ENCODE measurements around the gene APH1A. TPM values are rescaled to one million over a fixed set of nuclear protein-coding genes. Genes with fewer than 3 reads are reported as not detected.

The APH1A gene
- total and polyA plus RNA-seq, 2 experiments from 2014 or later: 52.1 to 148 TPM

GRCh38 chr1:150267896-150268295 is 920 bp downstream of the APH1A start:
- 48% methylated on average over 6 of the region's 6 CpGs for WGBS (ENCODE audit: low lambda C conversion rate, missing lambda C conversion rate)

DNA sequence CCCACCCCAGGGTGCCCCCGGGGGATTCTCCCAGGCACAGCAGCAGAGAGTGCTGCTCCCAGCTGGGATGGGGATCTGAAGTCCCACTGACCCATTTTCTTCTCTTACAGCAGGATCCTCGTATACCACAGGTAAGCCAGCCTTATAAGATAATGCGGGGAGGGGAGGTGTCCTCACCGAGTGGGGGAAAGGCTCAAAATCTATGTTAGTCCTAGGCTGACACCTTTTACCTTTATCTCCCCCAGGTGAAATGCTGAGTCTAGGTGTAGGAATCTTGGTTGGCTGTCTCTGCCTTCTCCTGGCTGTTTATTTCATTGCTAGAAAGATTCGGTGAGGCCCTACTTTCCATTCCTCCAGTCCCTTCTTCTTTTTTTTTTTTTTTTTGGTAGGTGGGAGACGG is 5.3 kb downstream of the APH1A start:
- H4K20me1 ChIP-seq (ENCODE audit: insufficient read depth, poor library complexity, severe bottlenecking): no peaks in the 10 kb centered on the region
- no peaks in the 10 kb centered on the region for H3K27me3 ChIP-seq
- no peaks in the 10 kb centered on the region for H3K9me3 ChIP-seq (ENCODE audit: low read depth)
- H2AFZ ChIP-seq: no peak overlapping the region
- 86% methylated on average over 6 of the region's 6 CpGs for WGBS (ENCODE audit: low lambda C conversion rate, missing lambda C conversion rate)
- H3K27ac ChIP-seq: no peak overlapping the region
- no peak overlapping the region for H3K4me2 ChIP-seq
- TF ChIP-seq EZH2phosphoT487 (IDR thresholded peaks at IDR 0.05; ENCODE audit: low read depth, severe bottlenecking, unreplicated experiment): no peak
- TF ChIP-seq EZH2 (IDR thresholded peaks at IDR 0.05; ENCODE audit: borderline replicate concordance): no peak
- TF ChIP-seq, protein P1, sequence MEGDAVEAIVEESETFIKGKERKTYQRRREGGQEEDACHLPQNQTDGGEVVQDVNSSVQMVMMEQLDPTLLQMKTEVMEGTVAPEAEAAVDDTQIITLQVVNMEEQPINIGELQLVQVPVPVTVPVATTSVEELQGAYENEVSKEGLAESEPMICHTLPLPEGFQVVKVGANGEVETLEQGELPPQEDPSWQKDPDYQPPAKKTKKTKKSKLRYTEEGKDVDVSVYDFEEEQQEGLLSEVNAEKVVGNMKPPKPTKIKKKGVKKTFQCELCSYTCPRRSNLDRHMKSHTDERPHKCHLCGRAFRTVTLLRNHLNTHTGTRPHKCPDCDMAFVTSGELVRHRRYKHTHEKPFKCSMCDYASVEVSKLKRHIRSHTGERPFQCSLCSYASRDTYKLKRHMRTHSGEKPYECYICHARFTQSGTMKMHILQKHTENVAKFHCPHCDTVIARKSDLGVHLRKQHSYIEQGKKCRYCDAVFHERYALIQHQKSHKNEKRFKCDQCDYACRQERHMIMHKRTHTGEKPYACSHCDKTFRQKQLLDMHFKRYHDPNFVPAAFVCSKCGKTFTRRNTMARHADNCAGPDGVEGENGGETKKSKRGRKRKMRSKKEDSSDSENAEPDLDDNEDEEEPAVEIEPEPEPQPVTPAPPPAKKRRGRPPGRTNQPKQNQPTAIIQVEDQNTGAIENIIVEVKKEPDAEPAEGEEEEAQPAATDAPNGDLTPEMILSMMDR (IDR thresholded peaks at IDR 0.05; ENCODE audit: poor library complexity): no peak
- H3K79me2 ChIP-seq: peaks cover 22% of the 10 kb centered on the region
- no peak overlapping the region for H3K4me3 ChIP-seq
- no peaks in the 10 kb centered on the region for H3K36me3 ChIP-seq (replicated peaks; ENCODE audit: insufficient read depth, low read depth)
- peaks cover 25% of the 10 kb centered on the region for H3K4me1 ChIP-seq (ENCODE audit: insufficient read depth)
- no peaks in the 10 kb centered on the region for H3K9me2 ChIP-seq (replicated peaks; ENCODE audit: insufficient read depth)
- no peak for DNase-seq (ENCODE audit: low spot score)

More at GRCh38 chr1:150267896-150268295, 920 bp downstream of the APH1A start:
- no peak for TF ChIP-seq EZH2phosphoT487 (IDR thresholded peaks at IDR 0.05; ENCODE audit: low read depth, severe bottlenecking, unreplicated experiment)
- TF ChIP-seq, protein P1 (IDR thresholded peaks at IDR 0.05; ENCODE audit: poor library complexity): no peak
- TF ChIP-seq EZH2 (IDR thresholded peaks at IDR 0.05; ENCODE audit: borderline replicate concordance): no peak
- Histone ChIP-seq H3K79me2 (peaks cover 24% of the 10 kb centered on the region), H4K20me1 (ENCODE audit: insufficient read depth, poor library complexity, severe bottlenecking) (no peaks in the 10 kb centered on the region), H3K36me3 (replicated peaks; ENCODE audit: insufficient read depth, low read depth) (no peaks in the 10 kb centered on the region), H3K9me2 (replicated peaks; ENCODE audit: insufficient read depth) (no peaks in the 10 kb centered on the region), H3K27ac (peak overlapping the region; percentile 95), H2AFZ (no peak overlapping the region), H3K4me3 (peak overlapping the region; percentile 58), H3K9me3 (ENCODE audit: low read depth) (no peaks in the 10 kb centered on the region), H3K4me2 (peak overlapping the region; percentile 93), H3K4me1 (ENCODE audit: insufficient read depth) (peaks cover 19% of the 10 kb centered on the region), H3K27me3 (no peaks in the 10 kb centered on the region)
- no peak for DNase-seq (ENCODE audit: low spot score)

DNA sequence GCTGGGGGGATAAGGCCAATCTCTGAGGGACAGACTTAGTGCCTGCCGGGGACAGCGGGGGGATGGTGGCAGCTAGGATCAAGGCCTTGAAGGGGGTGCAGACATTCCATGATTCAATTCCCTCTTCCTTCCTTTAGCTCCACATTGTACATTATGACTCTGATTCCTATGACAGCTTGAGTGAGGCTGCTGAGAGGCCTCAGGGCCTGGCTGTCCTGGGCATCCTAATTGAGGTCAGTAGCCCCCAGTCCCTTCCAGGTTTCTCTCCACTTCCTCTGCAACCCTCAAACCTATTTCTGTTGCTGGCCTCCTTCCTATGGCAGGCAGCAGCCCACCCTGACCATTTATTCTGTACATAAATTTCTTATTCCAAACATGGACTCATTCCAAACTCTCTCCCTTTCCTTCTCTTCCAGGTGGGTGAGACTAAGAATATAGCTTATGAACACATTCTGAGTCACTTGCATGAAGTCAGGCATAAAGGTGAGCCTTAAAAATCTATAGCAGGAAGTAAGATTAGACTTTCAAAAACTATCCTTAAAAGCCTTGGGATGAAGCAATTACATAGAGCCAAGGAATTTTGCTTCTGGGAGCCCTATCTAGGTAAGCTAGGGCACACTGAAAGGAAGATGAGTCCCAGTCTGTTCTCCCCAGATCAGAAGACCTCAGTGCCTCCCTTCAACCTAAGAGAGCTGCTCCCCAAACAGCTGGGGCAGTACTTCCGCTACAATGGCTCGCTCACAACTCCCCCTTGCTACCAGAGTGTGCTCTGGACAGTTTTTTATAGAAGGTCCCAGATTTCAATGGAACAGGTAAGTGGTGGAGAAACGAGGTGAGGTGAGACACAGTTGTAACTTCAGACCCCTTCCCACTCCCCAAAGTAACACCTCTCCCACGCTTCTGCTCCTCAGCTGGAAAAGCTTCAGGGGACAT is 6.2 kb downstream of the APH1A start:
- H4K20me1 ChIP-seq (ENCODE audit: insufficient read depth, poor library complexity, severe bottlenecking): no peaks in the 10 kb centered on the region
- WGBS (ENCODE audit: low lambda C conversion rate, missing lambda C conversion rate): 87% methylated on average over 6 of the region's 6 CpGs
- H3K27ac ChIP-seq: no peak overlapping the region

More for the DNA sequence above, 6.2 kb downstream of the APH1A start:
- Histone ChIP-seq H3K4me2 (no peak overlapping the region), H2AFZ (no peak overlapping the region), H3K9me3 (ENCODE audit: low read depth) (no peaks in the 10 kb centered on the region), H3K4me3 (no peak overlapping the region), H3K9me2 (replicated peaks; ENCODE audit: insufficient read depth) (no peaks in the 10 kb centered on the region), H3K79me2 (peaks cover 14% of the 10 kb centered on the region), H3K36me3 (replicated peaks; ENCODE audit: insufficient read depth, low read depth) (no peaks in the 10 kb centered on the region), H3K27me3 (no peaks in the 10 kb centered on the region), H3K4me1 (ENCODE audit: insufficient read depth) (peaks cover 31% of the 10 kb centered on the region)
- no peak for DNase-seq (ENCODE audit: low spot score)
- TF ChIP-seq EZH2phosphoT487 (IDR thresholded peaks at IDR 0.05; ENCODE audit: low read depth, severe bottlenecking, unreplicated experiment) (no peak), EZH2 (IDR thresholded peaks at IDR 0.05; ENCODE audit: borderline replicate concordance) (no peak)
- TF ChIP-seq, protein P1 (IDR thresholded peaks at IDR 0.05; ENCODE audit: poor library complexity): no peak
